HG03280 (cell line): Measurements from ENCODE around the gene ADNP2.

Experiments
- ATAC-seq: cut with Tn5 transposase; IDR thresholded peaks from one replicate; pipeline ENCODE4 v1.9.1; 2021; ENCODE audit warnings: mild to moderate bottlenecking, moderate library complexity; ENCODE audit not compliant: unreplicated experiment

The ADNP2 gene

DNA sequence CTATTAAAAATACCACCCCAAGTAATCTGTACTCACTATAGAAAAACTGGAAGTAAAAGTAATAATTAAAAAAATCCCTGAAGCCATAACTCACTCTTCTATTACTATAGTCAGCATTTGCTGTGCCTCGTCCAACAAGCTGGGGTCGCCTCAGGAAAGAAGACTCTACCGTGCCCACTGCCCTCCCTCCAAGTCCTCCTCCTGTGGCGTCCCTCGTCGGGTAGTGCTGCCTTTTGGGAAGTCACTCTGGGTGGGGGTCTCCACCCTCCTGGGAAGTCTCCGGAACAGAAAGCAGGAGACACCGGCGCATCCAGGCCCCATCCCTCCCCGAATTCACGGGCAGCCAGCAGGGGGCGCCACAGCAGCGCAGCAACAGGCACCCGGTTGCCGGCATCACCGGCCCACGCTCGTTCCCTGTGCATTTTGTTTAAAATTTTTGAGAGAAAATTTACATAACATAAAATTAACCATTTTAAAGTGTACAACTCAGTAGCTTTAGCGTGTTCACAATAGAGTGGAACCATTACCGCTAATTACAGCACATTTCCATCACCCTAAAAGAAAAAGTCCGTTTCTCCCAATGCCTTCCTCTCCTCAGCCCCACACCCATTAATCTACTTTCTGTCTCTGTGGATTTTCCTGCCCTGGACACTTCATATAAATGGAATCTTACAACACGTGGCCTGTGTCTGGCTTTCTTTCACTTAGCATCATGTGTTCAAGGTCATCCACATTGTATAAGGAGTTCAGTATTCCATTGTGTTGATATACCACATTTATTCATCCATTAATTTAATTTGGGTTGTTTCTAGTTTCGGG, 62.2 kb downstream of the ADNP2 start:
- no peak for ATAC-seq

GRCh38 chr18:80172056-80172455, 63.0 kb downstream of the ADNP2 start:
- ATAC-seq: no peak

DNA sequence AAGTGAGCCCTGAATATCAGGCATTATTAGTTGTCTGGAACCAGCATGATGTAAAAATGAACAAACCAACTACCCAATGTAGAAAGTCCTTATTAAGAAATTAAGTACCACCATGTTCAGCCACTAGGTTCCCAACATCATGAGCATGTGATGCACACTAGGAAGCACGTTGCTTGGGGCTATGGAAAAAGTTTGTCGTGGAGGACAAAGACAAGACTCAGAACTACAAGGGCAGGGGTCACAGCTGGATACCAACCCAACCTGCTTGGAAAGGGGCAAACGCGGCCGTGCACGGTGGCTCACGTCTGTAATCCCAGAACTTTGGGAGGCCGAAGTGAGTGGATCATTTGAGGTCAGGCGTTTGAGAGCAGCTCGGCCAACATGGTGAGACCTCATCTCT, 64.0 kb downstream of the ADNP2 start:
- no peak for ATAC-seq

- no peak for ATAC-seq
Observed at GRCh38 chr18:80175451-80176204, 66.6 kb downstream of the ADNP2 start.

DNA sequence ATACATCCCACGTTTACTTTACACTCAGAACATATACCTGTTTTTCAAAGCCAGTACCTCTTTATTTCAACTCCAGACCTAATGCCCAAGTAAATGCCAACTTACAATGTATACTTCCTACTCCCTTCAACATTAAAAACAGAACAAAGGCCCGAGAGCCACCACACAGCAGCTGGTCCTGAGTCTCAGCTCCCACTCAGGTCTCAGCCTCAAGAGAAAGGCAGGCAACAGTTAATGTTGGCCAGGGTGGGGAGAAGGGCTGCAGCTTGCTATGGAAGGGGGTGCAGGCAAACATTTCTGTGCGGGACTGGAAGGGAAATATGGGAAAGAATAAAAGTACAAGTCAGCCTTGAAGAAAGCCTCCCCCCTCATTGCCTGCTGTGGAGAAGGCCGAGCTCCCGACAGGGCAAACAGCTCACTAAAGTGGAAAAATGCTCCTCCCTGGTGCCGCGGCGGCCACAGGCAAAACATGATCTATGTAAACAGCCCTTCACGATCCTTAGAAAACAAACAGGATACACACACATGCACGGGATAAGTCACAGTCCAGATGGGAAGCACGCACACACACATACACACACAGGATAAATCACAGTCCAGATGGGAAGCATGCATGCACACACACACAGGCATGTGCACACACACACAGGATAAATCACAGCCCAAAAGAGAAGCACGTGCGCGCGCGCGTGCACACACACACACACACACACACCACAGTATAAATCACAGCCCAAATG, 67.4 kb downstream of the ADNP2 start:
- no peak for ATAC-seq

GRCh38 chr18:80177128-80177527, 68.1 kb downstream of the ADNP2 start:
- no peak for ATAC-seq

- no peak for ATAC-seq
Observed at GRCh38 chr18:80178935-80179818, 70.1 kb downstream of the ADNP2 start.

- no peak for ATAC-seq
Observed at GRCh38 chr18:80179857-80180558, 70.9 kb downstream of the ADNP2 start.

DNA sequence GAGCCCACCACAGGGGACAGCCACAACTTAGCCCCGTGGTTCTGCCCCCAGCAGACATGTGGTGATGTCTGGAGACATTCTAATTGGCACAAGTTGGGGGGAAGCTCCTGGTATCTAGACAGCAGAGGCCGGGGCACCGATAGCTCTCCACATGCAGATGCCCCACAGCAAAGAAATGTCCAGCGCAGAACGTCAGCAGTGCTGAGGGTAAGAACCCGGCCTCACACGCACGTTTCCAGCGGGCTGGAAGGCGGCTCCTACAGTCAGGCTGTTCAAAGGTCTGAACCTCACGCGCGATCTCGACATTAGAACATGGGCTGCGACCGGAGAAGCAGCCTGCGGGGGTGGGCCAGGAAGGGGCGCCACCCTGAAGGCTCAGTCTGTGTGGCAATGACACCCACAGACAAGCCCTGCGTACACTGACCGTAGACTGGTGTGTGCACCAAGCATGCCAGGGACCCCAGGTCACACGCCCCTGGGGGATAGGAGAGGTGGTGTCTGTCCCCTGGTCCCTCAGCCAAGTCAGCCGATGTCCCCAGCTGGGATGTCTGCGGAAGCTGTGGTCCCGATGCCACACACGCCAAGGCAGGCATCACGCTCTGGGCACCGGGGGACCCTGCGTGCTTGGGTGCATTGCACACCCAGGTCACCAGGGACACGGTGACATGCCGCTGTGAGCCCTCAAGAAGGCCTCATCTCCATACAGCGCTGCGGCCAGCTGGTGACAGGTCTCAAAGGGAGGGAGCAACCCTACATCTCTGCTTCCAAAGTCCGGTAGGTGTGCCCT, 71.9 kb downstream of the ADNP2 start:
- no peak for ATAC-seq

DNA sequence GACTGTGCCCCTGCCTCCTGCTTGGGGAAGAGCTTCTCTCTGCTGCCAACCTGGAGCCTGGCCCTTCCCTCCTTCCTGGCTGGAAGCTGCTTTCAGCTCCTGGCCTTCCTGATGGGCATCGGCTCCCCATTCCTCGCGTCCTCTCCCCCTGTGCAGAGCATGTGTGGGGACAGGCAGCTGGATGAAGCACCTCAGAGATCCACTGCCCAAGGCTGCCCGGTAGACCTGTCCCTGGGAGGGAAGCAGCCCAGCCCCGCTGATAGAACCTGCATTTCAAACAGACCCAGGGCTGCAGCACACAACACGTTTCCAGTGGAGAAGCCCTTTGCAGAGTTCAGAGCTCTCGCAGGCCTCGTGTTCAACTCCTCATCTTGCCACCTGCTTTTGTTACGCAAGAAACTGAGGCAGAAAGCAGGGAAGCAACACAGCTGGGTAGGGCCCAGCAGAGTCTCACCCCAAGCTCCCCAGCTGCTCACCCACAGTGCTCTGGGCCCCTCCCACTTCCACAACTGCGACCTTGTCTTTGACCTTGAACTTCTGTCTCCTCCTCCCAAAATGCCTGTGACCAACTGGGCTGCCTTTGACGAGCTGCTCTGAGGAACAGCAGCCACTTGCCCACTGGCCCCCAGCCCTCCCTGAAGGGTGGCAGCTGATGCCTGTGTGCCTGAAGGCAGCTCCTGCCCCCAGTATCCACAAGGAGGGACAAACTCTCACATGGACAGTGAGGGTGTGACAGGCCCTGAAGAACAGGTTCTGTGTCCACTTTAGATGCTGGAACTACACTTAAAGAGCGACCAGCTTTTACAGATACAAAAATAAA, 72.8 kb downstream of the ADNP2 start:
- ATAC-seq: no peak

- no peak for ATAC-seq
Observed at GRCh38 chr18:80182855-80183254, 73.8 kb downstream of the ADNP2 start.

GRCh38 chr18:80183273-80184050, 74.4 kb downstream of the ADNP2 start:
- no peak for ATAC-seq

DNA sequence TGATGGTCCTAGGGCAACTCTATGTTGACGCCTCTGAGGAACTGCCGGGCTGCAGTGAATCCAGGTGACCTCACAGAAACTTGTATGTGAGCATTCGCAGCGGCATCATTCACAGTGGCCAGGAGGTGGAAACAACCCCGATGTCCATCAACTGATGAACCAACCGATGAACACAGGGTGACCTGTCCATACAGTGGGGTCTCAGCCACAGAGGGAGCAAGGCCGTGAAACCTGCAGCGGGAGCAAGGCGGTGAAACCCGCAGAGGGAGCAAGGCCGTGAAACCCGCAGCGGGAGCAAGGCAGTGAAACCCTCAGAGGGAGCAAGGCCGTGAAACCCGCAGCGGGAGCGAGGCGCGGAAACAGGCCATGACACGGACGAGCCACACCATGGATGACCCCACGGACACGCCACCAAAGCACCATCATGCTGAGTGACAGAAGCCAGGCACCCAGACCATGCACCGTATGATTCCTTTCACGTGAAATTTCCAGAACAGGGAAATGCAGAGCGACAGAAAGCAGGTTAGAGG, 75.2 kb downstream of the ADNP2 start:
- ATAC-seq: no peak

DNA sequence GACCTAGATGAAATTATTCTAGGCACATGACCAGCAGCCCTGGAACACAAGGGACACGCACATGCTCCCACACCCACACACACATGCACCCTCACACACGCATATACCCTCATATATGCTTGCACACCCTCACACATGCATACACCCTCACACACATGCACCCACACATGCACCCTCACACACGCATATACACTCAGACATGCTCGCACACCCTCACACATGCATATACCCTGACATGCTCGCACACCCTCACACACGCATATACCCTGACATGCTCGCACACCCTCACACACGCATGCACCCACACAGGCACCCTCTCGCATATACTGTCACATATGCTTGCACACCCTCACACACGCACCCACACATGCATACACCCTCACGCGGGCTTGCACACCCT, 76.5 kb downstream of the ADNP2 start:
- ATAC-seq: no peak

DNA sequence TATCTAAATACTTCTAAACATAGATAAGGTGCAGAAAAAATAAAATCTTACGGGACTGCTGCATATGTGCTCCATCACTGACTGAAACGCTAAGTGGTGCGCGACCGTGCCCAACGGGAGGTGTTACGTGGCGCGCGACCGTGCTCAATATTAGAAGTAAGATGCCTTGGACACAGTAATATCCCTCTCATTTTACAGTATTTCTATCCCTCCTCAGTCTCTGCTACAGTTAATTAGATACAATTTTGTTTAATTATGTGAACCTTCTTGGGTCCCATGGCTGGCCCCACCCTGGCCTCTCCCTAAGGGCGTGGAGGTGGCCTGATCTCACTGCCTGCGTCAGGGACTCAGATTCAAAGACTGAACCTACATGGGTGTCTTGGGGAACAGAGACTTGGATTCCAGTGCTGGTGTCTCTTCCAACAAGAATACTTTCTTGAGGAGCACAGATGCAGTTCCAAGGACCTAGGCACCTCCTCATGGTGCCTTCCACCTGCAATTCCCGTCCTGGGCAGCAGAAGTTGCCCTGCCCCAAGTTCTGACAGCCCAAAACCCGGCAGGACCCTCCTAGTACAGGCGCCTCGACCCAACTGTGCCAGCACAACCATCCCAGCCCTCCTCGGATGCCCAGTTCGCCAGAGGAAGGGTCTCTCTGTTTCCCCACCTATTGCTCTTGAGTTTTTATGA, 79.0 kb downstream of the ADNP2 start:
- no peak for ATAC-seq

DNA sequence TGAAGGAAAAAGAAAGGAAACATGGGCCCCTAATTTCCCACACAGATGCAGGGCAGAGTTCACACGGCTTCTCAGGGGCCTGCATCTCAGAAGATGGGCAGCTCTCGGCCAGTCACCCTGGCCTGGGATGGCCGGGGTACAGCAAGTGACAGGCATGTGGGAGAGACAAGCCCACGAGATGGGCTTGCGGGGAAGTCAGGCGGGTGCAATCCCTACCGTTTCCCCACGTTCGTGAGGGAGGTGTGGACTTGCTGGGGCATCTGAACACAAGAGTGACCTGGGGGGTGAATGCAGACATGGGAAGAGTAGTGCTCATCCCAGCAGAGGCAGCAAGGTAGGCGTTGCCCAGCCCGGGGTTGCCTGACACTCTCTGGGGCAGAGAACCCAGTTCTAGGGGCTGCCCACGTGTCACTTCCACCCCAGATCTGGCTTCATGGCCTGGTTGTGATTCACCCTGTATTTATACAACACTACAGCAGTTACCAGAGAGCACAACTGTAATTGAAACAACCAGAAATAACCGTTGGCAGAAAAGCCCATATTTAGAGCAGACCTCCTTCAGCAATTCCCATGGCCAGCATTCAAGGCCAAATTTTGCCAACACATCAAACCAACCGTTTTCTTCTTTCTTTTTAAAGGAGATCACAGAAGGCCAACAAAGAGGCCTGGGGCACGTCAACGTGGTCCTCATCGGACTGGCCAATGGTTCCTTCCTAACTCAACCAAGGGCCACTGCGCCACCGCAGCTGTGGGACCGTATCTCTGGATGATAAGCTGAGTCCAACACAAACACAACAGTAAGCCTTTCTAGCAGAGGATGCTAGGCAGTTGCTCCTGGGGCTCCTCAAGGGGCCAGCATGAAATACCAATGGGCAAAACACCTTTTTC, 79.8 kb downstream of the ADNP2 start:
- no peak for ATAC-seq
